ENCODE results near the gene CLK2.
"Not testable (repeated sequence)": the region's sequence is repeated elsewhere in the genome, so short reads cannot be mapped to it uniquely, and the experiment has no call there.

The CLK2 gene

DNA sequence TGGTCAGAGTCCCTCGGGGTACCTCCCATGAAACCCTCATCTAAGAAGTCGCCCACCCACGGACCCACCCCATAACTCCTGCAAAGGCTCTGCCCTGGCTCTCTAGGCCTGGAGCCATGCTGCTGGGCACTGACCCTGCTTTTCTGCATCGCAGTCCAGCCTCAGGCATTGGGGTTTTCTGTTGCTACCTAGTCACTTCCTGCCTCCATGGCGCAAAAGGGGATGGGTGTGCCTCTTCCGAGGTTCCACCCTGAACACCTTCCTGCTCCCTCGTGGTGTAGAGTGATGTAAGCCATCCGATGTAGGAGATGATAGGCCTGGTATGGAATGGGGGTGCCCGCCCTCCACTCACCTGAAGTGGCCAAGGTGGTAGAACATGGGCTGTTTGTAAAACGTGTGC lies 58.6 kb downstream of the CLK2 start:
- not testable (repeated sequence) for H3K4me3 ChIP-seq (ENCODE audit: low read depth in 1 of 2, low read length in 2 of 2); H3K27me3 ChIP-seq (ENCODE audit: control insufficient read depth in 1 of 2, insufficient read depth in 2 of 2, low read length in 2 of 2); H3K9ac ChIP-seq (ENCODE audit: low read depth in 1 of 2, low read length in 2 of 2); H3K36me3 ChIP-seq (ENCODE audit: control insufficient read depth in 1 of 2, insufficient read depth in 2 of 2, low read length in 2 of 2); H3K27ac ChIP-seq (ENCODE audit: low read depth, low read length); H3K9me3 ChIP-seq (ENCODE audit: control insufficient read depth in 1 of 2, low read length in 2 of 2)
- peaks cover 10 to 11% of the 10 kb centered on the region in 2 donors for H3K4me1 ChIP-seq (ENCODE audit: control insufficient read depth in 1 of 2, insufficient read depth in 2 of 2, low read length in 2 of 2)

All from duodenal mucosa (tissue), 2 donors.